H9 (cell line): Measurements from ENCODE around the gene PROX2. TPM values are rescaled to one million over a fixed set of nuclear protein-coding genes. Genes with fewer than 3 reads are reported as not detected.
A peak's percentile ranks its signal among the peaks of the same experiment; 100 is the strongest.

Experiments used
- DNase-seq: peaks from one replicate; pipeline ENCODE4 v3.0.0-alpha.2; 2017
- H2AFZ ChIP-seq: one replicate; pipeline ENCODE4 v1.6.1; 2013; ENCODE audit warnings: mild to moderate bottlenecking, low read length, control low read depth, moderate library complexity
- H2AK5ac ChIP-seq: 2 replicates; pipeline ENCODE4 v1.6.1; 2013; ENCODE audit warnings: low read length, control low read depth, mixed read lengths; ENCODE audit not compliant: insufficient read length
- H2BK120ac ChIP-seq: one replicate; pipeline ENCODE4 v1.6.1; 2013; ENCODE audit warnings: low read depth, mild to moderate bottlenecking, low read length, control low read depth, inconsistent platforms; ENCODE audit not compliant: poor library complexity, severe bottlenecking
- H2BK12ac ChIP-seq: 2 replicates; pipeline ENCODE4 v1.6.1; 2013; ENCODE audit warnings: low read length, control low read depth, mixed read lengths, low read depth; ENCODE audit not compliant: insufficient read length
- H2BK15ac ChIP-seq: 2 replicates; pipeline ENCODE4 v1.6.1; 2013; ENCODE audit warnings: low read depth, low read length, control low read depth
- H2BK20ac ChIP-seq: one replicate; pipeline ENCODE4 v1.6.1; 2013; ENCODE audit warnings: low read depth, mild to moderate bottlenecking, low read length, control low read depth, inconsistent platforms; ENCODE audit not compliant: poor library complexity, severe bottlenecking
- H2BK5ac ChIP-seq: 2 replicates; pipeline ENCODE4 v1.6.1; 2013; ENCODE audit warnings: low read length, control low read depth, mixed read lengths; ENCODE audit not compliant: insufficient read length
- H3K14ac ChIP-seq: 2 replicates; pipeline ENCODE4 v1.6.1; 2013; ENCODE audit warnings: low read length, control low read depth; ENCODE audit not compliant: insufficient read depth
- H3K18ac ChIP-seq: 2 replicates; pipeline ENCODE4 v1.6.1; 2013; ENCODE audit warnings: low read depth, mild to moderate bottlenecking, mixed read lengths, low read length, control low read depth; ENCODE audit not compliant: insufficient read length
- H3K23ac ChIP-seq: 2 replicates; pipeline ENCODE4 v1.6.1; 2013; ENCODE audit warnings: low read length, control low read depth, mixed read lengths, low read depth; ENCODE audit not compliant: insufficient read length
- H3K23me2 ChIP-seq: 2 replicates; pipeline ENCODE4 v1.6.1; 2013; ENCODE audit warnings: low read depth, mild to moderate bottlenecking, mixed read lengths, low read length, control low read depth; ENCODE audit not compliant: insufficient read length, poor library complexity, severe bottlenecking
- H3K27ac ChIP-seq: 2 replicates; pipeline ENCODE4 v1.5.1; 2013; ENCODE audit warnings: low read length, control low read depth, mixed read lengths, low read depth; ENCODE audit not compliant: insufficient read length
- H3K27me3 ChIP-seq: 2 replicates; pipeline ENCODE4 v1.6.1; 2013; ENCODE audit warnings: low read length, control low read depth, inconsistent platforms; ENCODE audit not compliant: insufficient read depth
- H3K4ac ChIP-seq: 2 replicates; pipeline ENCODE4 v1.6.1; 2013; ENCODE audit warnings: low read depth, mild to moderate bottlenecking, control low read depth, inconsistent platforms, low read length, moderate library complexity
- H3K4me1 ChIP-seq: 2 replicates; pipeline ENCODE4 v1.6.1; 2013; ENCODE audit warnings: low read length, control low read depth, inconsistent platforms; ENCODE audit not compliant: insufficient read depth
- H3K4me2 ChIP-seq: 2 replicates; pipeline ENCODE4 v1.6.1; 2013; ENCODE audit warnings: low read length, control low read depth, mixed read lengths; ENCODE audit not compliant: insufficient read length, insufficient read depth
- H3K56ac ChIP-seq: 2 replicates; pipeline ENCODE4 v1.6.1; 2013; ENCODE audit warnings: low read depth, mild to moderate bottlenecking, mixed read lengths, low read length, control low read depth; ENCODE audit not compliant: insufficient read length
- H3K79me1 ChIP-seq: 2 replicates; pipeline ENCODE4 v1.6.1; 2013; ENCODE audit warnings: low read depth, mild to moderate bottlenecking, moderate library complexity, low read length, control low read depth, inconsistent platforms; ENCODE audit not compliant: insufficient read depth, poor library complexity, severe bottlenecking
- H3K79me2 ChIP-seq: 2 replicates; pipeline ENCODE4 v1.6.1; 2013; ENCODE audit warnings: low read length, control low read depth, inconsistent platforms; ENCODE audit not compliant: insufficient read depth
- H3K9ac ChIP-seq: 2 replicates; pipeline ENCODE4 v1.6.1; 2013; ENCODE audit warnings: low read length, control low read depth, mixed read lengths; ENCODE audit not compliant: insufficient read length; ENCODE audit errors: extremely low read depth
- H3K9me3 ChIP-seq: one replicate; pipeline ENCODE4 v1.6.1; 2013; ENCODE audit warnings: low read depth, low read length, inconsistent platforms; ENCODE audit not compliant: control insufficient read depth
- H3T11ph ChIP-seq: one replicate; pipeline ENCODE4 v1.6.1; 2013; ENCODE audit warnings: mild to moderate bottlenecking, low read length, control low read depth, inconsistent platforms
- H4K20me1 ChIP-seq: one replicate; pipeline ENCODE4 v1.6.1; 2013; ENCODE audit not compliant: control insufficient read depth, insufficient read length, insufficient read depth
- H4K5ac ChIP-seq: 2 replicates; pipeline ENCODE4 v1.6.1; 2013; ENCODE audit warnings: low read depth, mild to moderate bottlenecking, mixed read lengths, low read length, control low read depth; ENCODE audit not compliant: insufficient read length
- H4K8ac ChIP-seq: replicated peaks from 2 replicates; pipeline ENCODE4 v1.6.1; 2013; ENCODE audit warnings: low read length, control low read depth, mixed read lengths, low read depth; ENCODE audit not compliant: insufficient read length
- H4K91ac ChIP-seq: 2 replicates; pipeline ENCODE4 v1.6.1; 2013; ENCODE audit warnings: low read depth, mild to moderate bottlenecking, moderate library complexity, mixed read lengths, low read length, control low read depth; ENCODE audit not compliant: insufficient read length
- H3K27ac Mint-ChIP-seq, 3 experiments: 2 replicates in 2 of 3; 3 replicates in 1 of 3; pipeline ENCODE4 v1.8.0; 2020 to 2021; ENCODE audit warnings: mixed read lengths in 3 of 3, mild to moderate bottlenecking in 1 of 3, moderate library complexity in 1 of 3
- H3K27me3 Mint-ChIP-seq: 2 replicates; pipeline ENCODE4 v1.8.0; 2021; ENCODE audit warnings: low read depth, mild to moderate bottlenecking, moderate library complexity, mixed read lengths
- H3K36me3 Mint-ChIP-seq, 3 experiments: 2 replicates in 2 of 3; 3 replicates in 1 of 3; pipeline ENCODE4 v1.8.0; 2020 to 2021; ENCODE audit warnings: low read depth in 3 of 3, mixed read lengths in 3 of 3; ENCODE audit not compliant: insufficient read depth in 1 of 3
- H3K4me1 Mint-ChIP-seq, 2 experiments: 2 replicates each; pipeline ENCODE4 v1.8.0; 2020; ENCODE audit warnings: mixed read lengths in 2 of 2
- H3K4me3 Mint-ChIP-seq, 2 experiments: 2 replicates in 1 of 2; 3 replicates in 1 of 2; pipeline ENCODE4 v1.8.0; 2020 to 2021; ENCODE audit warnings: mild to moderate bottlenecking in 2 of 2, mixed read lengths in 2 of 2, moderate library complexity in 1 of 2
- H3K9me3 Mint-ChIP-seq, 2 experiments: 2 replicates in 1 of 2; 3 replicates in 1 of 2; pipeline ENCODE4 v1.8.0; 2020; ENCODE audit warnings: mild to moderate bottlenecking in 2 of 2, mixed read lengths in 2 of 2, moderate library complexity in 1 of 2
- CTCF ChIP-seq: fragments of 200-600 bp; sonication (generic); conservative IDR thresholded peaks from 3 replicates; pipeline ENCODE4 v1.8.0; 2021; ENCODE audit warnings: antibody characterized with exemption, mild to moderate bottlenecking
- WGBS: extraction: QIAGEN DNeasy Blood & Tissue Kit; methylation state at CpG from one replicate; pipeline ENCODE4 v1.1.7; 2013; ENCODE audit warnings: missing lambda C conversion rate, low lambda C conversion rate, mixed read lengths; ENCODE audit not compliant: insufficient read length; ENCODE audit errors: extremely low coverage; 5-methylcytosine and 5-hydroxymethylcytosine counted together
- total RNA-seq: library from RNA; stranded (reverse); gene quantifications from 2 replicates; pipeline ENCODE4 v1.2.1, GENCODE V29; 2021

The PROX2 gene
- total RNA-seq, 1 experiment from 2014 or later = not detected

DNA sequence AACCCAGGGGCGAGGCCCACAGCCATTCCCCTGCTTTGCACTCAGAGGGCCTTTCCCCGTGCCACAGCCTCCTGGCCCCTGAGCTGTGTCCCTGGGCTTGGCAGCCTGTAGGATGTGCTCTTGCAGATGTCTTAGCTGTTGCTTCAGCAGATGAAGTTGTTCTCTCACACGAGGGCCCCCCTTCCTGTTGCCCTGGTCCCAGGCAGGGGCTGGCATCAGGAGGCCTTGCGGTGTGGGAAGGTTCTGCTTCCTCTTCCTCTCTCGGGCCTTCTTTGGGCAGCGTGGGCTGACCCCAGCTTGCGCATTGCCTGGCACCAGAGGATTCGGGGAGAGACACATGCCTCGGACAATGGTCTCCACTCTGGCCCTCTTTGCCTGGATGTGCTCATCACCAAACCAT is 12.7 kb downstream of the PROX2 start:
- no peaks in the 10 kb centered on the region for H3K36me3 Mint-ChIP-seq
- Histone ChIP-seq H3K27me3 (no peaks in the 10 kb centered on the region), H3K23ac (no peak overlapping the region), H2BK20ac (no peak overlapping the region), H3K4me2 (no peak overlapping the region), H3K14ac (no peak overlapping the region), H4K8ac (no peak overlapping the region), H2AFZ (no peak overlapping the region), H3K27ac (no peak overlapping the region), H3K56ac (no peak overlapping the region), H4K5ac (no peak overlapping the region), H3K18ac (peak overlapping the region; percentile 44), H3K9ac (no peak overlapping the region), H3T11ph (no peak overlapping the region), H2BK120ac (no peak overlapping the region), H2BK12ac (no peak overlapping the region), H3K4me1 (no peaks in the 10 kb centered on the region), H3K4ac (no peak overlapping the region), H2BK15ac (no peak overlapping the region), H4K91ac (no peak overlapping the region), H2AK5ac (no peak overlapping the region), H3K79me1 (no peaks in the 10 kb centered on the region), H3K79me2 (no peaks in the 10 kb centered on the region), H3K23me2 (no peaks in the 10 kb centered on the region), H3K9me3 (no peaks in the 10 kb centered on the region), H2BK5ac (no peak overlapping the region), H4K20me1 (no peaks in the 10 kb centered on the region)
- TF ChIP-seq CTCF = no peak
- WGBS = no CpG with 5 or more reads among the region's 9 CpGs
- no peak overlapping the region for H3K4me3 Mint-ChIP-seq
- no peaks in the 10 kb centered on the region for H3K9me3 Mint-ChIP-seq
- no peak for DNase-seq
- H3K4me1 Mint-ChIP-seq = peaks cover 0 to 5% of the 10 kb centered on the region in 2 experiments; a peak in 1 of 4 replicates
- H3K27me3 Mint-ChIP-seq = peaks cover 3% of the 10 kb centered on the region; the same call in 1 of the 2 replicates
- H3K27ac Mint-ChIP-seq = peak overlapping the region in 1 of 3 experiments; percentile 52; a peak in 1 of 7 replicates
